Activated T-cell treated with anti-CD3 and anti-CD28 coated beads, Interleukin-2, amount 50 U/mL, for 4 hours (primary cell): ENCODE measurements around the gene CEP112. TPM values are rescaled to one million over a fixed set of nuclear protein-coding genes. Genes with fewer than 3 reads are reported as not detected.
"Not testable (repeated sequence)": the region's sequence is repeated elsewhere in the genome, so short reads cannot be mapped to it uniquely, and the experiment has no call there.

Experiments
- ATAC-seq, 2 donors: fragments of 200-7000 bp; cut with Tn5 transposase; one replicate each; pipeline ENCODE4 v1.10.0; 2021
- DNase-seq: peaks from one replicate; pipeline ENCODE4 v3.0.0-alpha.2; 2020
- H3K27me3 Mint-ChIP-seq: one replicate; pipeline ENCODE4 v1.8.0; 2021; ENCODE audit warnings: low read depth, mixed read lengths
- H3K36me3 Mint-ChIP-seq: one replicate; pipeline ENCODE4 v1.8.0; 2022; ENCODE audit warnings: mixed read lengths; ENCODE audit not compliant: insufficient read depth
- H3K4me1 Mint-ChIP-seq: one replicate; pipeline ENCODE4 v1.8.0; 2021; ENCODE audit warnings: low read depth, mixed read lengths
- H3K4me3 Mint-ChIP-seq: one replicate; pipeline ENCODE4 v1.8.0; 2021; ENCODE audit warnings: mild to moderate bottlenecking, moderate library complexity, mixed read lengths
- H3K9me3 Mint-ChIP-seq: one replicate; pipeline ENCODE4 v1.8.0; 2021; ENCODE audit warnings: mixed read lengths
- total RNA-seq, 3 donors: library from RNA; stranded (reverse); gene quantifications; one replicate each; pipeline ENCODE4 v1.2.1, GENCODE V29; 2021

Gene CEP112
- total RNA-seq, 3 donors from 2014 or later, result 0.71 to 1.5 (median 0.95) TPM

DNA sequence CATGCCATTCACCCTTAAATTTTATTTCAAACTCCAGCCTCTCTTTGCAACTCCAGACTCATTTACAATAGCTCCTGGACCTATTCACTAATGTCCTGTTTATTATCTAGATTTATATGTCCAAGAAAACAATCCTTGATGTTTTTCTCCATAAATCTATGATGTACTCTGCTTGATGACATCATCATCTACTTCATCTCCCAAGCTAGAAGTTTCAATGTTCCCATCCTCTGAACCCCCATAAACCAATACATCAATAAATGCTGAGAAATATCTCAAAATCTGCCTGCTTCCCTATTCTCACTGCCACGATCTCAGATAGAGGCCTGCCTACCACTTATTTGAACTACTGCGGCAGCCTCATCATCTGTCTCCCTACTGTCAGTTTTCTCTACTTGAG lies 4.2 kb downstream of the CEP112 start:
- H3K36me3 Mint-ChIP-seq, result peaks cover 4% of the 10 kb centered on the region
- no peak overlapping the region for H3K4me3 Mint-ChIP-seq
- H3K9me3 Mint-ChIP-seq, result peaks cover 4% of the 10 kb centered on the region
- H3K27me3 Mint-ChIP-seq, result no peaks in the 10 kb centered on the region
- ATAC-seq (no peak), DNase-seq (no peak)
- H3K4me1 Mint-ChIP-seq, result peaks cover 18% of the 10 kb centered on the region

DNA sequence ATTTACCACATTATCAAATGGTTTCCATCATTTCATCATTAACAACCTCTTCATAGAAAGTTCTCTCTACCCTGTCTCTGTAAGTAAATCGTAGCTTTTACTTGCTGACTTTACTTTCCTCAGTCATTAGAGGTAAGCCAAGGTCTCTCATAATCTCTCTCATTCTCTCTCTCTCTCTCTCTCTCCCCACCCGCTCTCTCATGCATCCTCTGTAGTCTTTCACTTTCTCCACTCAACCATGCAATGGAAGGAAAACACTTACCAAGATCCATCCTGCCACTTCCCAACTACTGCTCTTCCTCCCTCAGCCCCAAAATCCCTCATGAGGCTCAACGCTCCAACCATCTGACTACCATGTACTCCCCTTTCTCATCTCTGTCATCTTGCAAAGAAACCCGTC lies 6.1 kb downstream of the CEP112 start:
- Mint-ChIP-seq H3K9me3 (peaks cover 4% of the 10 kb centered on the region), H3K27me3 (no peaks in the 10 kb centered on the region), H3K4me3 (no peak overlapping the region), H3K4me1 (peaks cover 6% of the 10 kb centered on the region), H3K36me3 (peaks cover 6% of the 10 kb centered on the region)
- ATAC-seq, result no peak
- no peak for DNase-seq

DNA sequence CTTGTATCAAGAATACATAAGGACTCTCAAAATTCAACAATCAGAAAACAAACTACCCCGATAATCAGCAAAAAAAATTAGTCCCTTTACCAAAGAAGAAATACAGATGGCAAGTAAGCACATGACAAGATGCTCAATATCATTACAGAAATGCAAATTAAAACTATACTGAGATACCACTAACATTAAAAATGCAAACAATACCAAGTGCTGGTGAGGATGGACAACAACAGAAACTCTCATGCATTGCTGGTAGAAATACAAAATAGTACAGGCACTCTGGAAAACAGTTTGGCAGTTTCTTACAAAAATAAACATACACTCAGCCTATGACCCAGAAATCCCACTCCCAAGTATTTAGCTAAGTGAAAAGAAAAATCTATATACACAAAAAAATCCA lies 7.5 kb downstream of the CEP112 start:
- ATAC-seq (no peak), DNase-seq (no peak)
- H3K4me3 Mint-ChIP-seq, result no peak overlapping the region
- H3K36me3 Mint-ChIP-seq, result peaks cover 9% of the 10 kb centered on the region
- H3K4me1 Mint-ChIP-seq, result no peaks in the 10 kb centered on the region
- H3K27me3 Mint-ChIP-seq, result no peaks in the 10 kb centered on the region
- H3K9me3 Mint-ChIP-seq, result peaks cover 4% of the 10 kb centered on the region

DNA sequence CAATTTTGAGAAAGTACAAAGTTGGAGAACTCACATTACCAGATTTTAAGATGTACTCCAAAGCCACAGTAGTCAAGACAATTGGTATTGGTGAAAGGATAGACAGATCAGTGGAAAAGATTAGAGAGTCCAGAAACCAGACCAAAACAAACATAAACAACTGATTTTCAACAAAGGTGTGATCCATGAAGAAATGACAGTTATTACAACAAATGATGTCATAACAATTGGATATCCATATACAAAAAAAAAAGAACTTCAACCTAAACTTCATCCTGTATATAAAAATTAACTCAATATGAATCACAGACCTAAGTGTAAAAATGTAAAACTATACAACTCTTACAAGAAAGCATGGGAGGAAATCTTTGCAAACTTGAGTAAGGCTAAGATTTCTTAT lies 8.4 kb downstream of the CEP112 start:
- Mint-ChIP-seq H3K9me3 (peaks cover 4% of the 10 kb centered on the region), H3K4me3 (no peak overlapping the region), H3K36me3 (peaks cover 10% of the 10 kb centered on the region), H3K27me3 (no peaks in the 10 kb centered on the region), H3K4me1 (no peaks in the 10 kb centered on the region)
- DNase-seq (no peak), ATAC-seq (no peak)

DNA sequence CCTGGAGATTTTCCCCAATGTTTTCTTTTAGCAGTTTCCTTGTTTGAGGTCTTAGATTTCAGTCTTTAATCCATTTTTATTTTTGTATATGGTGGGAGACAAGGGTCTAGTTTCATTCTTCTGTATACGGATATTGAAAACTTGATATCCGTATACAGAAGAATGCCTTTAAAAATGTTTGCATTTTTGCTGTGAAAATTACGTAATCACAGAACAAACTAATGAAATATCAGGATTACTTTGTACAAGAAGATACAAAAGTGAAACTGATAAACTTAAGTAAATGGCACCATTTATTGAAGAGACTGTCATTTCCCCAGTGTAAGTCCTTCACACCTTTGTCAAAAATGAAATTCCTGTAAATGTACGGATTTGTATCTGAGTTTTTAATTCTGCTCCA lies 13.3 kb downstream of the CEP112 start:
- Mint-ChIP-seq H3K36me3 (peaks cover 7% of the 10 kb centered on the region), H3K9me3 (no peaks in the 10 kb centered on the region)

DNA sequence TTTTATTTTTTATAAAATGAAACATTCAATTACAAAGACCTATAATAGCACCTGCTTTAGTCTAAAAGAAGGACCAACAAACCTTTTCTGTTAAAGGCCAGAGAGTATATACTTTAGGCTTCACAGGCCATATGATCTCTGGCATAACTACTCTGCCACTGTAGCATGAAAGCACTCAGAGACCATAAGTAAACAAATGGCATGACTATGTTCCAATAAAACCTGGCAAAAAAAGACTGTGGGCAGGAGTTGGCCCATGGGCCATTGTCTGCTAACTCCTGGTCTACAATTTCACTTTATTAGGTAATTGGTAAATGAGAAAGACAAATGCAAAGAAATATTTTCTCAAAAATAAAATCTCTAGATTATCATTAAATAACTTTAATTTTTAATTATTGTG lies 14.9 kb downstream of the CEP112 start:
- Mint-ChIP-seq H3K9me3 (no peaks in the 10 kb centered on the region), H3K4me1 (no peaks in the 10 kb centered on the region), H3K4me3 (no peak overlapping the region), H3K36me3 (peaks cover 4% of the 10 kb centered on the region), H3K27me3 (no peaks in the 10 kb centered on the region)
- ATAC-seq, result no peak
- no peak for DNase-seq

More for the DNA sequence above, 13.3 kb downstream of the CEP112 start:
- Mint-ChIP-seq H3K27me3 (no peaks in the 10 kb centered on the region), H3K4me3 (no peak overlapping the region), H3K4me1 (no peaks in the 10 kb centered on the region)
- ATAC-seq, result no peak
- no peak for DNase-seq

DNA sequence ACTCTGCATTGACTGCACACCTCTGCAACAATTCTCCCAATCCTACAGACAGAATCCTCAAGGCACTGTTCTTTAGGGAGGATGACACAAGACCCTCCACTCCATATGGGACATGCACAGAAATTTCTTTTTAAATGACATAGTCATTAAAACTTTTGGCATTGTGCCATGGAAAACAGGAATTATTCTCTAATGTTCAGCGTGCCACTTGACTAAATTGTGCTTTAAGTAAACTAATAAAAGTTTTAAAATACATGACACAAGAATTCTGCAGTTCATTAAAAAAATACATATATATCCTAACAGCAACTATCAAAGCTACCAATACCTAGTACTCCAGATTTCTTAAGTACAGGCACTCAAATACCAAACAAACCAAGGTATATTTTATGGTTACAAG lies 16.0 kb downstream of the CEP112 start:
- Mint-ChIP-seq H3K27me3 (no peaks in the 10 kb centered on the region), H3K4me3 (no peak overlapping the region), H3K36me3 (peaks cover 4% of the 10 kb centered on the region), H3K9me3 (no peaks in the 10 kb centered on the region), H3K4me1 (no peaks in the 10 kb centered on the region)
- DNase-seq (no peak), ATAC-seq (no peak)

DNA sequence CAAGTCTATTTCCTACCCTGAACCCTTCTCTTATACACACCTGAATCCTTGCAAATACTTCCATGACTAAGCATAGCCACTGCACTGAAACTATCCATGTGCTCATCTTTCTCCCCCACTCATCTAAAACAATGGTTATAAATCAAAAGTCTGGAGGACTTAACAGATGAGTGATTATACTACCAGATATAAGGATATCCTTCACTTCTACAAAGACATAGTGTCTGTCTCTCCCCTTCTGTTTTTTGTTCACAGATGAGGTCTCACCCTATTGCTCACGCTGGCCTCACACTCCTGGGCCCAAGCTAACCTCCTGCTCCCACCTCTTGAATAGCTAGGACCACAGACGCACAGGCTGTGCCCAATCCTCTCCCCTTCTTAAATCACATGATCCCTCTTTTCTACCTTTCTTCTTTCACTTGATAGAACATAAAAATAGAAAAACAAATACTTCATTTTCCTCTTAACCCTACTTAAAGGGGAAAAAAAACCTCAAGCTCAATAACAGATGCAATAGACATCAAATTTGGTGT lies 19.2 kb downstream of the CEP112 start:
- Mint-ChIP-seq H3K4me3 (no peak overlapping the region), H3K27me3 (no peaks in the 10 kb centered on the region), H3K36me3 (no peaks in the 10 kb centered on the region), H3K9me3 (no peaks in the 10 kb centered on the region), H3K4me1 (no peaks in the 10 kb centered on the region)
- ATAC-seq (no peak), DNase-seq (no peak)

DNA sequence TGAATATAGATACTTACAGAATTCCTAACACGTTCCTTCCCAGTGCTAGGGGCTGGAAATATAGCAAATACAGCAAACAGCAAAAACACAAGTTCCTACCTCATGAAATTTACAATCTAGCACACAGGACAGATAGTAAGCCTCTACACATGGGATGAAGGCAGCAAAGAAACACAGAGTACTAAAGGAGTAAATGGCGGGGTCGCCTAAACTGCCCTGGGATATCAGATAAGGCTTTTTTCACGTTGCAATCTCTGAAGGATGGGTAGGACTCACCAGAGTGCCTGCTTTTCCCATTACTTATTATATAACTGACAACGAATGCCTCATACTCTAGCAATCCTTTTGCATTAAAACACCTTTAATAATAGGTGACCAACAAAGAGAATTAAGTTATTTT lies 19.8 kb downstream of the CEP112 start:
- ATAC-seq, result no peak
- Mint-ChIP-seq H3K27me3 (no peaks in the 10 kb centered on the region), H3K36me3 (no peaks in the 10 kb centered on the region), H3K4me3 (no peak overlapping the region), H3K9me3 (no peaks in the 10 kb centered on the region), H3K4me1 (no peaks in the 10 kb centered on the region)
- DNase-seq, result no peak

DNA sequence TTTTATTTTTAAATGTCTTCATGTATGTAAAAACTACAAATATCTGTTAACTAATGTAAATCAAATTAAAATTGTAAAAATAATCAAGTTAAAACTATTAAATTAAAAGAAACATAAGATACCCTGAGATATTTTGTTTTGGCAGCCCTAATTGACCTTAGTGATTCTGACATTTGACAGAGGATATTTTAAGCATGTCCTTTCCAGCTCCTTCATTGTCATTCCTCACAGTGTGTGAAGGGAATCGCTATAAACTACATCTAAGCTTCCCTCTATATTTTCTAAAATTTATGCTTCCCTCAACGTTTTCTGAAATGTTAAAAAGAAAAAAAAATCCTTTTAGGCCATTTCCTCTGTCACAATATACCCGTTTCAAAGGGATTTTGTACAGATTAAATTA lies 20.2 kb downstream of the CEP112 start:
- no peak for ATAC-seq
- no peak for DNase-seq
- Mint-ChIP-seq H3K9me3 (no peaks in the 10 kb centered on the region), H3K36me3 (no peaks in the 10 kb centered on the region), H3K27me3 (no peaks in the 10 kb centered on the region), H3K4me1 (no peaks in the 10 kb centered on the region), H3K4me3 (no peak overlapping the region)

DNA sequence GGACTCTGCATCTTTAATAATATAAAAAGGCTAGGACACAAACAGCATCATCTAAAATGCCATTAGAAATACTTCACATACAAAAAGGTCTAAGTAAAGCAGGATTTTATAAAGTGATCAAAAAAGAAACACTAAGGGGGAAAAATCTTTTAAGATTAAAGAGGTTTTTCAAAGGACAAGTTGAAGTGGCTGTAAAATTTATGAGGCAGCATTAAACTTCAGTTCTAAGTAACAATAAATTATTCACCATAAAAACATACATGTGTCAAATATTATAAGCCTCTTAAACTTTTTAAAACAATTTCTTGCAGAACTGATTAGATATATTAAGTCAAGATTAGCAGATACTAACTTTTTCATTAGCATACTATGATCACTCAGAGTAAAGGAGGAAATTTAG lies 20.8 kb downstream of the CEP112 start:
- ATAC-seq (no peak), DNase-seq (no peak)
- no peaks in the 10 kb centered on the region for H3K4me1 Mint-ChIP-seq
- no peak overlapping the region for H3K4me3 Mint-ChIP-seq
- no peaks in the 10 kb centered on the region for H3K36me3 Mint-ChIP-seq
- H3K9me3 Mint-ChIP-seq, result no peaks in the 10 kb centered on the region
- no peaks in the 10 kb centered on the region for H3K27me3 Mint-ChIP-seq

DNA sequence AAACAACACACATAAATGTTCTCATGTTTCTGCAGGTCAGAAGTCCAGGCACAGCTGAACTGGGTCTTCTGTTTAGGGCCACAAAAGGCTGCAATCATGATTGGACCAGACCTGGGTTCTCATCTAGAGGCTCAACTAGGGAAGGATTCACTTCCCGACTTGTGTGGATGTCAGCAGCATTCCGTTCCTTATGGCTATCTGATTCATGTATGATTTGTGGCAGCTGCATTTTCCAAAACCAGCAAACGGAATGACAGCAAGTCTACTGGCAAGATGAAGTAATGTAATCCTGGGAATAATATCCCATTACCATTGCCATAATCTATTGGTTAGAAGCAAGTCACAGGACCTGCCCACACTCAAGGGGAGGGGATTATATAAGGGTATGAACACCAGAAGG lies 22.1 kb downstream of the CEP112 start:
- H3K9me3 Mint-ChIP-seq, result no peaks in the 10 kb centered on the region
- DNase-seq (no peak), ATAC-seq (no peak)
- H3K27me3 Mint-ChIP-seq, result no peaks in the 10 kb centered on the region
- H3K4me3 Mint-ChIP-seq, result no peak overlapping the region
- H3K36me3 Mint-ChIP-seq, result no peaks in the 10 kb centered on the region
- no peaks in the 10 kb centered on the region for H3K4me1 Mint-ChIP-seq

DNA sequence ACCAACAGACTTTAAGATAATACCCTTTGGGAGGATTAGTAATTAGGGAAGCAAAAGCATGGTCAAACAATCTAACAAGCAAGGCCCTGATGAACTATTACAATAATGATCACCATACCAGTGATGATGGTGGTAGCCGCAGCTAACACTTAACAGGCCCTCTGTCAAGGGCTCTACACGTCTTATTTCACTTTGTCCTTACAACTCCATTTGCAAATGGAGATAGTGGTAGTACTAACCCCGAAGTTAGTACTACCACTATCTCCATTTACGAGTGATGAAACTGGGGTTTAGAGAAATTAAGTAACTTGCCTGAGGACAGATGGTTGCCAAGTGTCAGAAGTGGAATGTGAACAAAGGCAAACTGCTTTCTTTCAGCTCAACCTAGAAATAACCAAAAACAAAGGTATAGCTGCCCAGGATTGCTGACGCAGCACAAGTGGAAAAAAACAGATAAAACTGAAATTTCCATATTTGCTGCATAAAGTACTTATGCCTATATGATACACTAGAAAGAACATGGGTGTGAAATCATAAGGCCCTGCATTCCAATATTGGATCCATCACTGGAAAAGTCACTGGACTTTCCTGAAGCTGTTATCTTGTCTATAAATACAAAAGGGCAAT lies 24.6 kb downstream of the CEP112 start:
- DNase-seq (no peak), ATAC-seq (no peak)
- Mint-ChIP-seq H3K4me3 (no peak overlapping the region), H3K9me3 (no peaks in the 10 kb centered on the region), H3K36me3 (no peaks in the 10 kb centered on the region), H3K27me3 (no peaks in the 10 kb centered on the region), H3K4me1 (no peaks in the 10 kb centered on the region)

DNA sequence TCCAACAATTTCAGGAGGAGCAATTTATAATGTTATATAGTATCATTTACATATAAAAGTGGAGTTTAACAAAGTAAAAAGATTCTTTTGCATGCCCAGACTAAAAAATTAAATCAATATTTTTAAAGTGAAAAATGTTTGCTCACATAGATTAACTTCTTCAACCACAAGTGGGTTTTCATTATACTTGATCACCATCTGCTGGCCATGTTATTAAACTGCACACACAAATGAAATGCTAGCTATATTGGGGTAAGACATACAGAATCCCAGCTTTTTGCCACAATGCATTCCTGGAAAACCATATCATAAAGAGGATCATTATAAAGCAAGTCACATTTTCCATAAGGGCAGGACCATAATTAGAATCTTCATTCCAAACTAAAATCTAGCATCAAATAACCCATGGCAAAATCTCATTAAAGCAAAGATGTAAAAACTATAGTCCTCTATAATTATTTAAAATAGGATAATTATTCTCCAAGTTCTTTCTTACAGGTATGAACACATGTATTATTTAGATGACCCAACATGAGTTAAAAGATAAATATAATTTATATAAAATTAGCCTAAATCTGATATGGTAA lies 26.3 kb downstream of the CEP112 start:
- no peaks in the 10 kb centered on the region for H3K9me3 Mint-ChIP-seq
- DNase-seq, result no peak
- ATAC-seq, result no peak

DNA sequence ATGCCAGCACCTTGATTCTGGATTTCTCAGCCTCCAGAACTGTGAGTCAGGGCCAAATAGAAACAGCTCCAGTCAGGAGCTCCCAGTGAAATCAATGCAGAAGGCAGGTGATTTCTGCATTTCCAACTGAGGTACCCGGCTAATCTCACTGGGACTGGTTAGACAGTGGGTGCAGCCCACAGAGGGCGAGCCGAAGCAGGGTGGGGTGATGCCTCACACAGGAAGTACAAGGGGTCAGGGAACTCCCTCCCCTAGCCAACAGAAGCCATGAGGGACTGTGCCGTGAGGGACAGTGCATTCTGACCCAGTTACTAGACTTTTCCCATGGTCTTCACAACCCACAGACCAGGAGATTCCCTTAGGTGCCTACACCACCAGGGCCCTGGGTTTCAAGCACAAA lies 36.9 kb downstream of the CEP112 start:
- not testable (repeated sequence) for H3K9me3 Mint-ChIP-seq, H3K27me3 Mint-ChIP-seq, H3K4me3 Mint-ChIP-seq, H3K4me1 Mint-ChIP-seq, DNase-seq, ATAC-seq, H3K36me3 Mint-ChIP-seq

More for the DNA sequence above, 26.3 kb downstream of the CEP112 start:
- peaks cover 10% of the 10 kb centered on the region for H3K4me1 Mint-ChIP-seq
- no peaks in the 10 kb centered on the region for H3K36me3 Mint-ChIP-seq
- H3K27me3 Mint-ChIP-seq, result no peaks in the 10 kb centered on the region
- H3K4me3 Mint-ChIP-seq, result no peak overlapping the region
